ENCODE measurements around the gene CPNE2.

CPNE2 gene

GRCh38 chr16:57133031-57133430 lies 40.6 kb downstream of the CPNE2 start:
- Histone ChIP-seq H3K9me3 (no peaks in the 10 kb centered on the region), H3K4me1 (no peaks in the 10 kb centered on the region), H3K36me3 (no peaks in the 10 kb centered on the region), H3K27me3 (no peaks in the 10 kb centered on the region), H3K4me3 (ENCODE audit: low read depth, low read length) (no peak overlapping the region)
- no peak for DNase-seq
- TF ChIP-seq CTCF (IDR thresholded peaks at IDR 0.05; ENCODE audit: low read depth, low read length) = no peak

GRCh38 chr16:57133886-57134285 lies 41.5 kb downstream of the CPNE2 start:
- H3K4me3 ChIP-seq (ENCODE audit: low read depth, low read length) = no peak overlapping the region
- H3K9me3 ChIP-seq = no peaks in the 10 kb centered on the region
- no peak for TF ChIP-seq CTCF (IDR thresholded peaks at IDR 0.05; ENCODE audit: low read depth, low read length)
- H3K36me3 ChIP-seq = no peaks in the 10 kb centered on the region
- no peak for DNase-seq
- no peaks in the 10 kb centered on the region for H3K27me3 ChIP-seq
- no peaks in the 10 kb centered on the region for H3K4me1 ChIP-seq

- H3K4me1 ChIP-seq = no peaks in the 10 kb centered on the region
- no peak for DNase-seq
- no peaks in the 10 kb centered on the region for H3K27me3 ChIP-seq
- no peaks in the 10 kb centered on the region for H3K36me3 ChIP-seq
- no peak for TF ChIP-seq CTCF (IDR thresholded peaks at IDR 0.05; ENCODE audit: low read depth, low read length)
- H3K9me3 ChIP-seq = no peaks in the 10 kb centered on the region
- H3K4me3 ChIP-seq (ENCODE audit: low read depth, low read length) = no peak overlapping the region
These were observed 42.6 kb downstream of the CPNE2 start for GRCh38 chr16:57134982-57135381.

GRCh38 chr16:57137043-57137442 lies 44.7 kb downstream of the CPNE2 start:
- TF ChIP-seq CTCF (IDR thresholded peaks at IDR 0.05; ENCODE audit: low read depth, low read length) = no peak
- Histone ChIP-seq H3K4me3 (ENCODE audit: low read depth, low read length) (no peak overlapping the region), H3K36me3 (no peaks in the 10 kb centered on the region), H3K27me3 (no peaks in the 10 kb centered on the region), H3K4me1 (no peaks in the 10 kb centered on the region), H3K9me3 (no peaks in the 10 kb centered on the region)
- no peak for DNase-seq

GRCh38 chr16:57137566-57138273 lies 45.3 kb downstream of the CPNE2 start:
- H3K36me3 ChIP-seq = no peaks in the 10 kb centered on the region
- DNase-seq = no peak
- TF ChIP-seq CTCF (IDR thresholded peaks at IDR 0.05; ENCODE audit: low read depth, low read length) = no peak
- no peaks in the 10 kb centered on the region for H3K9me3 ChIP-seq
- H3K27me3 ChIP-seq = no peaks in the 10 kb centered on the region
- H3K4me1 ChIP-seq = no peaks in the 10 kb centered on the region
- no peak overlapping the region for H3K4me3 ChIP-seq (ENCODE audit: low read depth, low read length)

- Histone ChIP-seq H3K9me3 (no peaks in the 10 kb centered on the region), H3K27me3 (no peaks in the 10 kb centered on the region), H3K4me3 (ENCODE audit: low read depth, low read length) (no peak overlapping the region), H3K4me1 (no peaks in the 10 kb centered on the region), H3K36me3 (no peaks in the 10 kb centered on the region)
- TF ChIP-seq CTCF (IDR thresholded peaks at IDR 0.05; ENCODE audit: low read depth, low read length) = no peak
- no peak for DNase-seq
These were observed 46.0 kb downstream of the CPNE2 start for GRCh38 chr16:57138281-57138935.

All from BE2C (cell line).